Upper lobe of right lung (tissue), 1 donor: ENCODE data around the gene KPNA3. TPM values are rescaled to one million over a fixed set of nuclear protein-coding genes. Genes with fewer than 3 reads are reported as not detected.

Experiments
- ATAC-seq: fragments of 200-7000 bp; cut with Tn5 transposase; one replicate; pipeline ENCODE4 v1.9.1; 2020; ENCODE audit warnings: mild to moderate bottlenecking, moderate library complexity
- DNase-seq: peaks from one replicate; pipeline ENCODE4 v3.0.0-alpha.2; 2020
- H3K27ac ChIP-seq: fragments of 200-600 bp; one replicate; pipeline ENCODE4 v1.8.0; 2022
- H3K27me3 ChIP-seq: fragments of 200-600 bp; one replicate; pipeline ENCODE4 v1.8.0; 2022; ENCODE audit warnings: mild to moderate bottlenecking
- H3K36me3 ChIP-seq: fragments of 200-600 bp; one replicate; pipeline ENCODE4 v1.8.0; 2022
- H3K4me1 ChIP-seq: fragments of 200-600 bp; one replicate; pipeline ENCODE4 v1.8.0; 2022
- H3K4me3 ChIP-seq: fragments of 200-600 bp; one replicate; pipeline ENCODE4 v1.8.0; 2022; ENCODE audit warnings: mild to moderate bottlenecking
- H3K9me3 ChIP-seq: fragments of 200-600 bp; one replicate; pipeline ENCODE4 v1.8.0; 2022
- CTCF ChIP-seq: fragments of 200-600 bp; IDR thresholded peaks from one replicate; pipeline ENCODE4 v1.8.0; 2022; ENCODE audit warnings: antibody characterized with exemption
- intact Hi-C: fragments of 100-400 bp; cut with DNase I; formaldehyde crosslinking; loops from one replicate; pipeline ENCODE4 v1.11.0; 2022
- total RNA-seq: library from RNA; stranded (reverse); fragmentation: NEBNext Ultra II Directional; extraction: Animal tissue kit (Norgen Biotek cat#: 25700); gene quantifications from one replicate; pipeline ENCODE4 v1.2.1, GENCODE V29; 2021
- donor health status: DM: no; HTN: yes; CAD: no; lungs with severe emphysema.

The KPNA3 gene
- total RNA-seq, 1 donor from 2014 or later: 35.7 TPM

GRCh38 chr13:49652355-49653305 is 139.9 kb downstream of the KPNA3 start:
- no peaks in the 10 kb centered on the region for H3K36me3 ChIP-seq
- no peak overlapping the region for H3K4me3 ChIP-seq
- ATAC-seq (peak; percentile 80), DNase-seq (no peak)
- peak; percentile 43 for TF ChIP-seq CTCF
- H3K27me3 ChIP-seq: no peaks in the 10 kb centered on the region
- no peak overlapping the region for H3K27ac ChIP-seq
- no peaks in the 10 kb centered on the region for H3K9me3 ChIP-seq
- no peaks in the 10 kb centered on the region for H3K4me1 ChIP-seq
- intact Hi-C loops: no loop called here

GRCh38 chr13:49651570-49652354 is 140.7 kb downstream of the KPNA3 start:
- no peak overlapping the region for H3K27ac ChIP-seq
- no peak for TF ChIP-seq CTCF
- ATAC-seq (peak; percentile 14), DNase-seq (no peak)
- no peaks in the 10 kb centered on the region for H3K36me3 ChIP-seq
- intact Hi-C loops: no loop called here
- no peaks in the 10 kb centered on the region for H3K27me3 ChIP-seq
- H3K4me3 ChIP-seq: no peak overlapping the region
- no peaks in the 10 kb centered on the region for H3K9me3 ChIP-seq
- no peaks in the 10 kb centered on the region for H3K4me1 ChIP-seq

- no peak for TF ChIP-seq CTCF
- no peak for ATAC-seq
- intact Hi-C loops: no loop called here
Observed at GRCh38 chr13:49649963-49650312, 142.5 kb downstream of the KPNA3 start.

More at GRCh38 chr13:49649963-49650312, 142.5 kb downstream of the KPNA3 start:
- no peak overlapping the region for H3K27ac ChIP-seq
- DNase-seq: no peak
- H3K4me1 ChIP-seq: no peaks in the 10 kb centered on the region
- H3K36me3 ChIP-seq: no peaks in the 10 kb centered on the region
- no peak overlapping the region for H3K4me3 ChIP-seq
- no peaks in the 10 kb centered on the region for H3K27me3 ChIP-seq
- no peaks in the 10 kb centered on the region for H3K9me3 ChIP-seq

Other genes starting within 250 kb of the KPNA3 start
- 24.7 TPM for gene RCBTB1, start 207.1 kb downstream of the KPNA3 start, total RNA-seq
- 4.4 TPM for gene ARL11, start 164.2 kb downstream of the KPNA3 start, total RNA-seq
- gene EBPL, start 101.2 kb downstream of the KPNA3 start, total RNA-seq: 48.0 TPM
- 14.6 TPM for gene SPRYD7, start 143.7 kb upstream of the KPNA3 start, total RNA-seq
- gene TRIM13, start 204.4 kb upstream of the KPNA3 start, total RNA-seq: 29.5 TPM
- 1.5 TPM for gene KCNRG, start 222.8 kb upstream of the KPNA3 start, total RNA-seq